ENCODE results near the gene ADGRV1.

DNA sequence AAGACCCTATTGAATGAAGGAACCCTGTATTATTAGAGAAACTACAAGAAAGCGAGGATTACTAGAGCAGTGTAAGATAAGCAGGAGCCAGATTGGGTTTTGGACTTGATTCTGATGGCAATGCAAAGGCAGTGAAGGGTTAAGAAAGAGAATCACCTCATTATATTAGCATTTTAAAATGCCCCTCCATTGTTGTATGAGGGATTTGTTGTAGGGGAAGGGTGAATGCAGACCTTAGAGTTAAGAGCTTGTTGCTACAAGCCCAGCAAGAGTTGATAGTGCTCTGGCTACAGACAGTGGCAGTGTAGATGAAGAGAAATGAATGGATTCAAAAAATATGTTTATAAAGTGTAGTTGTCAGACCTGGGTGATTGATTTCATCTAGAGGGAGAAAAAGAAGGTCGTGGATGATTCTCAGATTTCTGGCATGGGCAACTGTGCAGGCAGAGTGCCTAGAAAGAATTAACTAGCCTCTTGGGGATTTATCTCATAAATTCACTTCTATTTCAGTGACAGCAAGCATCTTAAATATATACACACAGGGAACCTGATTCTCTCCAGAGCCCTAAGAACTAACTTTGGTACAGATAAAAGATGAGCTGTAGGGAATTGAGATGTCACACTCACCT is 479.7 kb downstream of the ADGRV1 start:
- TF ChIP-seq CTCF (IDR thresholded peaks at IDR 0.05) = no peak
- no peak for TF ChIP-seq POLR2A (IDR thresholded peaks at IDR 0.05)

Data from thyroid gland (tissue), 4 donors.